ENCODE results near the gene NDE1.
"Not testable (repeated sequence)": the region's sequence is repeated elsewhere in the genome, so short reads cannot be mapped to it uniquely, and the experiment has no call there.

NDE1 gene

DNA sequence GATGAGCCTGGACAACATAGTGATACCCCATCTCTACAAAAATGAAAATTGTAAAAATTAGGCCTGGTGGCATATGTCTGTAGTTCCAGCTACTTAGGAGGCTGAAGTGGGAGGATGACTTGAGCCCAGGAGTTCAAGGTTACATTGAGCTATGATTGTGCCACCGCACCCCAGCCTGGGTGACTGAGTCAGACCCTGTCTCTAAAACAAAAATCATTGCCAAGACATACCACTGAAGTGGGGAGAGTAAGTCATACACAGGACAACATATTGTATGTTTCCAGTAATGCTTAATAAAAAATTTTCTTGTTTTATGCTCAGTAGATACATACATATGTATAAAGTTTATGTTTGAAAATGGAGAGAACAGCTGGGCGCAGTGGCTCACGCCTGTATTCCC is 39.2 kb downstream of the NDE1 start:
- Histone ChIP-seq H3K4me1 (no peaks in the 10 kb centered on the region), H3K27me3 (no peaks in the 10 kb centered on the region), H3K9me3 (no peaks in the 10 kb centered on the region), H3K36me3 (peaks cover 50% of the 10 kb centered on the region), H3K4me3 (ENCODE audit: low read depth, low read length) (no peak overlapping the region)
- no peak for DNase-seq
- TF ChIP-seq, protein P1, sequence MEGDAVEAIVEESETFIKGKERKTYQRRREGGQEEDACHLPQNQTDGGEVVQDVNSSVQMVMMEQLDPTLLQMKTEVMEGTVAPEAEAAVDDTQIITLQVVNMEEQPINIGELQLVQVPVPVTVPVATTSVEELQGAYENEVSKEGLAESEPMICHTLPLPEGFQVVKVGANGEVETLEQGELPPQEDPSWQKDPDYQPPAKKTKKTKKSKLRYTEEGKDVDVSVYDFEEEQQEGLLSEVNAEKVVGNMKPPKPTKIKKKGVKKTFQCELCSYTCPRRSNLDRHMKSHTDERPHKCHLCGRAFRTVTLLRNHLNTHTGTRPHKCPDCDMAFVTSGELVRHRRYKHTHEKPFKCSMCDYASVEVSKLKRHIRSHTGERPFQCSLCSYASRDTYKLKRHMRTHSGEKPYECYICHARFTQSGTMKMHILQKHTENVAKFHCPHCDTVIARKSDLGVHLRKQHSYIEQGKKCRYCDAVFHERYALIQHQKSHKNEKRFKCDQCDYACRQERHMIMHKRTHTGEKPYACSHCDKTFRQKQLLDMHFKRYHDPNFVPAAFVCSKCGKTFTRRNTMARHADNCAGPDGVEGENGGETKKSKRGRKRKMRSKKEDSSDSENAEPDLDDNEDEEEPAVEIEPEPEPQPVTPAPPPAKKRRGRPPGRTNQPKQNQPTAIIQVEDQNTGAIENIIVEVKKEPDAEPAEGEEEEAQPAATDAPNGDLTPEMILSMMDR (IDR thresholded peaks at IDR 0.05; ENCODE audit: low read depth, low read length) = no peak

- no peak for DNase-seq
- Histone ChIP-seq H3K36me3 (peaks cover 52% of the 10 kb centered on the region), H3K9me3 (no peaks in the 10 kb centered on the region), H3K4me1 (no peaks in the 10 kb centered on the region), H3K27me3 (no peaks in the 10 kb centered on the region), H3K4me3 (ENCODE audit: low read depth, low read length) (no peak overlapping the region)
- TF ChIP-seq, protein P1 (IDR thresholded peaks at IDR 0.05; ENCODE audit: low read depth, low read length) = no peak
Observed at GRCh38 chr16:15690296-15690695, 40.3 kb downstream of the NDE1 start.

DNA sequence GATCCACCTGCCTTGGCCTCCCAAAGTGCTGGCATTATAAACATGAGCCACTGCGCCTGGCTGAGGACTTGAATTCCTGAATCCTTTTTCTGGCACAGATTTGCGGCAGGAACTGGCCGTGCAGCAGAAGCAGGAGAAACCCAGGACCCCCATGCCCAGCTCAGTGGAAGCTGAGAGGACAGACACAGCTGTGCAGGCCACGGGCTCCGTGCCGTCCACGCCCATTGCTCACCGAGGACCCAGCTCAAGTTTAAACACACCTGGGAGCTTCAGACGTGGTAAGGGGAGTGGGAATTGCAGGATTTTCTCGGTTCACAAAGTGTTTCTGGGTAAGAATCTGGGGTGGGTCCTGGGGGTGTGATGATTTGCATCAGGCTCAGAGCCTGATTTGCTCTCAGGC is 41.0 kb downstream of the NDE1 start:
- Histone ChIP-seq H3K27me3 (no peaks in the 10 kb centered on the region), H3K4me1 (no peaks in the 10 kb centered on the region), H3K9me3 (no peaks in the 10 kb centered on the region), H3K36me3 (peaks cover 54% of the 10 kb centered on the region), H3K4me3 (ENCODE audit: low read depth, low read length) (no peak overlapping the region)
- DNase-seq = no peak
- TF ChIP-seq, protein P1 (IDR thresholded peaks at IDR 0.05; ENCODE audit: low read depth, low read length) = no peak

- not testable (repeated sequence) for H3K27me3 ChIP-seq; H3K4me1 ChIP-seq; H3K9me3 ChIP-seq; DNase-seq; H3K4me3 ChIP-seq (ENCODE audit: low read depth, low read length)
- peaks cover 60% of the 10 kb centered on the region for H3K36me3 ChIP-seq
Observed at GRCh38 chr16:15692508-15692907, 42.5 kb downstream of the NDE1 start.

GRCh38 chr16:15694499-15694898 is 44.5 kb downstream of the NDE1 start:
- TF ChIP-seq, protein P1 (IDR thresholded peaks at IDR 0.05; ENCODE audit: low read depth, low read length) = no peak

GRCh38 chr16:15699819-15700218 is 49.8 kb downstream of the NDE1 start:
- no peak for DNase-seq
- no peaks in the 10 kb centered on the region for H3K4me1 ChIP-seq
- TF ChIP-seq, protein P1 (IDR thresholded peaks at IDR 0.05; ENCODE audit: low read depth, low read length) = no peak
- H3K9me3 ChIP-seq = no peaks in the 10 kb centered on the region
- peaks cover 39% of the 10 kb centered on the region for H3K36me3 ChIP-seq
- no peak overlapping the region for H3K4me3 ChIP-seq (ENCODE audit: low read depth, low read length)
- H3K27me3 ChIP-seq = no peaks in the 10 kb centered on the region

More at GRCh38 chr16:15694499-15694898, 44.5 kb downstream of the NDE1 start:
- Histone ChIP-seq H3K4me1 (no peaks in the 10 kb centered on the region), H3K9me3 (no peaks in the 10 kb centered on the region), H3K36me3 (peaks cover 64% of the 10 kb centered on the region), H3K4me3 (ENCODE audit: low read depth, low read length) (no peak overlapping the region), H3K27me3 (no peaks in the 10 kb centered on the region)
- DNase-seq = no peak

- Histone ChIP-seq H3K4me3 (ENCODE audit: low read depth, low read length) (no peak overlapping the region), H3K9me3 (no peaks in the 10 kb centered on the region), H3K4me1 (no peaks in the 10 kb centered on the region), H3K27me3 (no peaks in the 10 kb centered on the region), H3K36me3 (peaks cover 35% of the 10 kb centered on the region)
- no peak for DNase-seq
- TF ChIP-seq, protein P1 (IDR thresholded peaks at IDR 0.05; ENCODE audit: low read depth, low read length) = no peak
Observed at GRCh38 chr16:15701367-15701766, 51.3 kb downstream of the NDE1 start.
